NK-92 (cell line): ENCODE data around the gene GNB4.

Experiments
- DNase-seq: peaks from one replicate; lab custom pipeline; 2025; ENCODE audit not compliant: unreplicated experiment; lab: John Stamatoyannopoulos, UW

Gene GNB4

GRCh38 chr3:179451265-179452175, at the start of gene GNB4:
Gene GNB4, minus strand, starts transcription at chr3:179451470. Its CDS starts 25,270 bp downstream, at chr3:179426200.
- no peak for DNase-seq

- DNase-seq, result no peak
Observed at GRCh38 chr3:179495483-179495882, 44.2 kb upstream of the GNB4 start.

- DNase-seq, result no peak
Observed at GRCh38 chr3:179493260-179493659, 42.0 kb upstream of the GNB4 start.

- no peak for DNase-seq
Observed at GRCh38 chr3:179488213-179488612, 36.9 kb upstream of the GNB4 start.

GRCh38 chr3:179486806-179487205, 35.5 kb upstream of the GNB4 start:
- DNase-seq, result no peak

- no peak for DNase-seq
Observed at GRCh38 chr3:179482857-179483256, 31.6 kb upstream of the GNB4 start.

- DNase-seq, result no peak
Observed at GRCh38 chr3:179476215-179476614, 24.9 kb upstream of the GNB4 start.

- DNase-seq, result no peak
Observed at GRCh38 chr3:179474480-179474879, 23.2 kb upstream of the GNB4 start.

GRCh38 chr3:179473565-179473964, 22.3 kb upstream of the GNB4 start:
- DNase-seq, result no peak

GRCh38 chr3:179464323-179465092, 13.2 kb upstream of the GNB4 start:
- DNase-seq, result no peak

- no peak for DNase-seq
Observed at GRCh38 chr3:179463319-179463718, 12.0 kb upstream of the GNB4 start.

- DNase-seq, result no peak
Observed at GRCh38 chr3:179460260-179460659, 9.0 kb upstream of the GNB4 start.

GRCh38 chr3:179455954-179456353, 4.7 kb upstream of the GNB4 start:
- no peak for DNase-seq

- no peak for DNase-seq
Observed at GRCh38 chr3:179454887-179455286, 3.6 kb upstream of the GNB4 start.

- DNase-seq, result no peak
Observed at GRCh38 chr3:179453967-179454366, 2.7 kb upstream of the GNB4 start.

GRCh38 chr3:179452872-179453271, 1.6 kb upstream of the GNB4 start:
- DNase-seq, result no peak

GRCh38 chr3:179452176-179452564, 900 bp upstream of the GNB4 start:
- no peak for DNase-seq

- no peak for DNase-seq
Observed at GRCh38 chr3:179450901-179451264, 387 bp downstream of the GNB4 start.

- no peak for DNase-seq
Observed at GRCh38 chr3:179450261-179450701, 989 bp downstream of the GNB4 start.

- no peak for DNase-seq
Observed at GRCh38 chr3:179449636-179450035, 1.6 kb downstream of the GNB4 start.

GRCh38 chr3:179447251-179447650, 4.0 kb downstream of the GNB4 start:
- no peak for DNase-seq

GRCh38 chr3:179446501-179446900, 4.8 kb downstream of the GNB4 start:
- no peak for DNase-seq
